GM12892 (cell line): ENCODE data around the gene SSTR1.
"Not testable (repeated sequence)": the region's sequence is repeated elsewhere in the genome, so short reads cannot be mapped to it uniquely, and the experiment has no call there.

Experiments
- DNase-seq: peaks from one replicate; pipeline ENCODE4 v3.0.0; 2011; ENCODE audit not compliant: insufficient read length
- FAIRE-seq: peaks from 2 replicates; lab custom pipeline; 2011; peaks lifted over from hg19 to GRCh38; lab: Jason Lieb, UNC
- POLR2A ChIP-seq: IDR thresholded peaks from 2 replicates; pipeline ENCODE4 v1.6.1; 2011; ENCODE audit warnings: low read depth, low read length, control low read depth
- POLR2AphosphoS5 ChIP-seq: IDR thresholded peaks from 2 replicates; pipeline ENCODE4 v1.6.1; 2011; ENCODE audit warnings: low read depth, low read length, control low read depth
- TAF1 ChIP-seq: IDR thresholded peaks from 2 replicates; pipeline ENCODE4 v1.6.1; 2011; ENCODE audit warnings: low read depth, mild to moderate bottlenecking, control low read depth, low read length, borderline replicate concordance

Gene SSTR1

DNA sequence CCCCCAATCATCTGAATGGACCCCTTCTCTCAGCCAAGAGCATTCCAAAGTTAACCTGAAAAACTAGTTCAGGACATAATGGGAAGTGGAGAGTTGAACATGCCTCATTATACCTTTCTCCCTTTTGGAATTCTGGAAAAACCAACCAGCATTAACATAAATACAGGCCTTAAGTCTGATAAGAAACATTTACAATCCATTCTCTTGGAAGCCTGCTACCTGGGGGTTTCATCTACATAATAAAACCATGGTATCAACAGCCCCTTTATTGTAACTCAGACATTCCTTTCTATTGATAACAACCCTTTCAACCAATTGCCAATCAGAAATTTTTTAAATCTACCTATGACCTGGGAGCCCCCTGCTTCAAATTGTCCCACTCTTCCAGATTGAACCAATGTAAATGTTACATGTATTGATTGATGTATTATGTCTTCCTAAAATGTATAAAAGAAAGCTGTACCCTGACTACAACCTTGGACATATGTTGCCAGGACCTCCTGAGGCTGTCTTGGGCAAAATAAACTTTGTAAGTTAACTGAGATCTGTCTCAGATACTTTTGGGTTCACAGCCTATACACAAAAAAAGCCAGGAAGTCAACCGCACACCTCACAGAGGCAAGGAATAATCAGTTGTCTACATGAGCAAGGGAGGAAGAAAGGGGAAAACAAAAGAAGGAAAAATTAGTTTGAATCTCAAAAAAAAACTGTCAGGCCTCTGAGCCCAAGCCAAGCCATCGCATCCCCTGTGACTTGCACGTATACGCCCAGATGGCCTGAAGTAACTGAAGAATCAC is 17.6 kb upstream of the SSTR1 start:
- TF ChIP-seq POLR2A (no peak), TAF1 (no peak), POLR2AphosphoS5 (no peak)
- no peak for FAIRE-seq
- no peak for DNase-seq

DNA sequence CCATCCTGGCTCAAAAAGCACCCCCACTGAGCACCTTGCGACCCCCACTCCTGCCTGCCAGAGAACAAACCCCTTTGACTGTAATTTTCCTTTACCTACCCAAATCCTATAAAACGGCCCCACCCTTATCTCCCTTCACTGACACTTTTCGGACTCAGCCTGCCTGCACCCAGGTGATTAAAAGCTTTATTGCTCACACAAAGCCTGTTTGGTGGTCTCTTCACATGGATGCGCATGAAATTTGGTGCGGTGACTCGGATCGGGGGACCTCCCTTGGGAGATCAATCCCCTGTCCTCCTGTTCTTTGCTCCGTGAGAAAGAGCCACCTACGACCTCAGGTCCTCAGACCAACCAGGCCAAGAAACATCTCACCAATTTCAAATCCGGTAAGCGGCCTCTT is 16.9 kb upstream of the SSTR1 start:
- FAIRE-seq, DNase-seq: not testable (repeated sequence)

DNA sequence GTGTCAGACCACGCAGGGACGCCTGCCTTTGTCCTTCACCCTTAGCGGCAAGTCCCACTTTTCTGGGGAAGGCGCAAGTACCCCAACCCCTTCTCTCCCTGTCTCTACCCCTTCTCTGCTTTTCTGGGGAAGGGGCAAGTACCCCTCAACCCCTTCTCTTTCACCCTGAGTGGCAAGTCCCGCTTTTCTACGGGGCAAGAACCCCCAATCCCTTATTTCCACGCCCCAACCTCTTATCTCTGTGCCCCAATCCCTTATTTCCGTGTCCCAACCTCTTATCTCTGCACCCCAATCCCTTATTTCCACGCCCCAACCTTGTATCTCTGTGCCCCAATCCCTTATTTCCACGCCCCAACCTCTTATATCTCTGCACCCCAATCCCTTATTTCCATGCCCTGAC is 16.2 kb upstream of the SSTR1 start:
- DNase-seq, FAIRE-seq: not testable (repeated sequence)

DNA sequence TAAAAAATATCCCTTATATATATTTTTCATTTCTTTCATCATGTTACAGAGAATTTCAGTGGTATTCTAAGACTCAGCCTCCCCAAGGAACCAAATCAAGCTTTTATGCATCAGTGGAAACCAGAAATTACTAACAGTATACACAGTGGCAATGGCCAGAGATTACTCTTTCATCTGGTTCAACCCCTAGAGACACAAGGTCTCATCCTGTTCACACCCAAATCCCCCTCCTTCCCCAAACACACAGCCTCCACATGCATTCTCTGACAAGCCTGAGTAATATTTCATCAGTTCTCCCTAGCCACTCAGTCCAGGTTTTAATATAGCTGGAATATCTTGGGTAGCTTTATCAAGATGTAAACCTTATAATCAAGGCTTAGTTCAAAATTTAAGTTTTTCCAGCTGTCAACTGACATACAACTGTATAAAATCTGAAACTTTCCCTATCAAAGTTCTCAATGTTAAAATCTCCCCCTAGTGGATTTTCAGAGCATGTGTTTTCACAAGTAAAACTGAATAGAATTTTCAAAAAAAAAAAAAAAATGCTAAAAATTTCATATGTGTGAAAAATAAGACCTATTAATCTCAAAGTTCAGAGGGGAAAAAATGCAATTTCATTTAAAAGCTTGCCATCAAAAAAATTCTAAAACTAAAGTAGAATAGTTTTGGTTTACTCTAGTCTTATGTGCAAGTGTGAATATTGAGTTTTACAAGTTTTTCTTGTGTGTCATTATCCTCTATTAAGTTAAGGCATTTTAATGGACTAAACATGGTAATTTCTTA is 10.5 kb upstream of the SSTR1 start:
- DNase-seq, result no peak
- TF ChIP-seq TAF1 (no peak), POLR2A (no peak), POLR2AphosphoS5 (no peak)
- no peak for FAIRE-seq

DNA sequence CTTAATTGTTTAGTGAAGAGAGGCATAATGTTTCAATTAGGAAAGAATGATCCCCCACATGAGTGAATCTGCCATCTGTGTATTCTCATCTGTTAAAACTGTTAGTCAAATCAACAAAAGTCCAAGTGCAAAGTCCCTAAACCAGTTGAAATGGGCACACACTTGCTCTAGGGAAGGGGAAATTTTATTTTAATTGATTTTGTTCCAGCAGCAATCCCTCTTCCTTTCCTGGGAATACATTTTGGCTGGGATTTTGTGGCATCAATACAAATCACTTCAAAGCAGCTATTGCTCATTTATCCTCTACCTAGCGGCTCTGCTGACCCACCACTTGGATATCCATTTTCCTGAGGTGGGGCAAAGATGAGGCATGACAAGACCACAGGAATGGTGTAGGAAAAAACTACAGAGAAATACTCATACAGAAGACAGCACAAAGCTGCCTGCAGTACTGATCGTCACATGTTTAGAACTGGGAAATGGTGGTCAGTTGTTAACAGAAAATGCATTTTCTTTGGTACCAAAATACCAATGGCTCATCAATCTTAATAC is 9.8 kb upstream of the SSTR1 start:
- TF ChIP-seq TAF1 (no peak), POLR2AphosphoS5 (no peak), POLR2A (no peak)

DNA sequence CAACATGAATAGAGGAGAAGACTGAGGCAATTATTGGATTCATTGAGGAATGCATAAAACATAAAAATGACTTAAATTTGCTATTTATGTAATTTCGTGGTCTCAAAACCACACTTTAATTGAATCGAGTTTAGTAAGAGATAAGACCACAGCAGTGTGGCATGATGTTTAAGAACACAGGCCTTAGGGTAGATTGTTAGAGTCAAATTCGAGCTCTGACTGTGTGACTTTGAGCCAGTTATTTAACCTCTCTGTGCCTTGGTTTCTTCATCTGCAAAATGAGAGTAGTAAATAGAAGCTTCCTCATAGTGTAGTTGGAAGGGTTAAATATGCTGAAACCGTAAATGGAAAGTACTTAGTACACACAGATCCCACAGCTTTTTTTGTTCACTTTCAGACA is 9.3 kb upstream of the SSTR1 start:
- DNase-seq (no peak), FAIRE-seq (no peak)
- no peak for TF ChIP-seq POLR2A
- TF ChIP-seq TAF1, result no peak

More for the DNA sequence above, 9.8 kb upstream of the SSTR1 start:
- no peak for FAIRE-seq
- DNase-seq, result no peak

DNA sequence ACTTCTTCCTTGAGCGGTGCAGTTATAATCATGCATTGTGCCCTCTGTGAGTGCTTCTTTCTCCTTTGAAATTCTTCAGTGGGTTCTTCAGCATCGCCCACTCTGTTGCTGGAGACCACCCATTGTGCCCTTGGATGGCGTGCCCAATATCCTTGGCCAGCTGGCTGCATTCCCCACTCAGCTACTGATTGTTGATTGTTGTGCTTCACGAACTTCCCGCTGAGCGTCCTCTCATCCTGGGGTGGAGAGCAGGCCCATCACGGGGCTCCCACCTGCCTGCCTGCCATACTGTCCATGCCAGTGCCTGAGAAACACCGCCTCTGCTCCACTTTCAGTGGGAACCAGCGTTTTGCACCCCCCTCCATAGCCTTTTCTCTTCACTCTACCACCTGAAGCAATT is 8.6 kb upstream of the SSTR1 start:
- FAIRE-seq, result no peak
- no peak for TF ChIP-seq TAF1
- no peak for TF ChIP-seq POLR2A
- DNase-seq, result no peak

DNA sequence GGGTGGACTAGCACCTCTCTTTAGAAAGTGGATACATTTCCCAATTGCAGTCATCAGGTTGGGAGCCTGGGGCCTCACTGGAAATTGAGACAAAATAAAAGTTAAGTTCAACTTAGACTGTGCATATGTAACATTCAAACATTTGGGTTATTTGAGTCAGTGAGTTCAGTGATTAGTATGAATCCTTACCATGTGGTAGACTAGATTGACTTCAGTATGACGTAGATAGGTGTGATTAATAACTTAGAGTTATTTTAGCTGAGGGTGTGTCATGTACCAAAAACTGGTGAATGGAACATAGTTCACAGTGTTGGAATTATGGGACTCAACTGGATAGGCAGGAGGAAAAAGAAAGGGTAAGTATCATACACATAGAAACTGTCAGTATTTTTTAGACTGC is 8.0 kb upstream of the SSTR1 start:
- TF ChIP-seq POLR2AphosphoS5 (no peak), POLR2A (no peak), TAF1 (no peak)
- FAIRE-seq (no peak), DNase-seq (no peak)

DNA sequence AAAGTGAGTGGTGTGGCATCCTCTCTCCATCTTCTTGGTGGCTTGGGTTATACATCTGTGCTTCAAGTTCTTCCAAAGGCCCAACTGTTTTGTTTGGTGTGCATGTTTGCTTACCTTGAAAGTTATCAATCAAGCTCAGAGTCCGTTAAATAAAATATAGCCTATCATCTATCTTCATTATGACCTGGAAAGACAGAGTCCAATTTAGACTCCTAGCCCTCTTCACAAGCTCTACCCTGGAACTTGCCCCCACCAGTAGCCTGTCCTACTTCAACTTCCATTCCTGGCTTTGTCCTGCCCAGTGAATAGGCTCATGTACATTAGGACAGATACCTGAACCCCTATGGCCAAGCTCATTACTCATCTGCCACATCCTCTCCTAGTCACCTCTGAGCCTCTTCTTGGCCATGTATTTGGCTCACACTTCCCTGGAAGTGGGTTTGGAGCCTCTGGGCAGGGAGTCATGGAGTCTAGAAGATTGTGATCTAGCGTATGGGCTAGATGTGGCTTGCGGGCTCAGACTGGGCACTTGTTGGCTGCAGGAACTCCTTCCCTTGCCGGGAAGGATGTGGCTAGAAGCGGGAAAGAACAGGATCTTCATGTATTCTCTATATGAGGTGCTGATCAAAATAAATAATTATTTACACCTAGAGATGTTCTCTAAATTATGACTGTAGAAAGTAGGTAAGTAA is 6.4 kb upstream of the SSTR1 start:
- no peak for DNase-seq
- no peak for FAIRE-seq
- TF ChIP-seq TAF1 (no peak), POLR2AphosphoS5 (no peak), POLR2A (no peak)

DNA sequence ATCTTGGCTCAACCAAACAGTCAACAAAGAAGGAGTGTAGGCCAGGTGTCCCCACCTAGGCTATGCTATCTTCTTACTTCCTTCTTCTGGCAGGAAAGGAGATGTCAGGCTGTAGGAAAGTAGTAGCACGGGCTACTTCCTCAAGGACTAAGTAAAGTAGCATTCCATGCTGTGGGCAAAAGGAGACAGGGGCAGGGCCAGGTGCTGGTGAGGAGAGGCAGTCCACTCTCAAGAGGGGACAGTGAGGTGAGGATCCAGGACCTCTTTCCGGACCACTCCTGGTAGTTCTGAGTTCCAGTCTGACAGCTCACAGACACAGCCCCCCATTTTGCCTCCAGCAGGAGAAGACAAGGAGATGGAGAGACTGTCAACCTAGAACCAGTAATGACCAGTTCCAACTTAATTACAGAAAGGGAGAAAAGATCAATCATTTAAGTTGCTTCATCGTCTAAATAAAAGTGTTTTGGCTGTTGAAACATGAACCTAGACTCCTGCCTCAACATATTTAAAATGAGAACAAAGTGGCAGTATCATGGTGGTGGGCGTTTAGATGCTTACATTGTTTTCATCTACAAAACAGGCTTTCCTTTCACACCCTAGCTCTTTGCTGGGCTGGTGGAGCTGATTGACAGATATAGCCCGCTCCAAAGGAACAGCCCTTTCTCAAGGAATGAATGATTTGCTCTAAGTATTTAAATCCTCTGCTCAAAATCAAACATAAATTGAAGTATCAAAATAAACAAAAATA is 5.1 kb upstream of the SSTR1 start:
- DNase-seq (no peak), FAIRE-seq (no peak)
- no peak for TF ChIP-seq POLR2A
- no peak for TF ChIP-seq TAF1
- no peak for TF ChIP-seq POLR2AphosphoS5
